ENCODE data around the gene SUPT6H.

The SUPT6H gene

DNA sequence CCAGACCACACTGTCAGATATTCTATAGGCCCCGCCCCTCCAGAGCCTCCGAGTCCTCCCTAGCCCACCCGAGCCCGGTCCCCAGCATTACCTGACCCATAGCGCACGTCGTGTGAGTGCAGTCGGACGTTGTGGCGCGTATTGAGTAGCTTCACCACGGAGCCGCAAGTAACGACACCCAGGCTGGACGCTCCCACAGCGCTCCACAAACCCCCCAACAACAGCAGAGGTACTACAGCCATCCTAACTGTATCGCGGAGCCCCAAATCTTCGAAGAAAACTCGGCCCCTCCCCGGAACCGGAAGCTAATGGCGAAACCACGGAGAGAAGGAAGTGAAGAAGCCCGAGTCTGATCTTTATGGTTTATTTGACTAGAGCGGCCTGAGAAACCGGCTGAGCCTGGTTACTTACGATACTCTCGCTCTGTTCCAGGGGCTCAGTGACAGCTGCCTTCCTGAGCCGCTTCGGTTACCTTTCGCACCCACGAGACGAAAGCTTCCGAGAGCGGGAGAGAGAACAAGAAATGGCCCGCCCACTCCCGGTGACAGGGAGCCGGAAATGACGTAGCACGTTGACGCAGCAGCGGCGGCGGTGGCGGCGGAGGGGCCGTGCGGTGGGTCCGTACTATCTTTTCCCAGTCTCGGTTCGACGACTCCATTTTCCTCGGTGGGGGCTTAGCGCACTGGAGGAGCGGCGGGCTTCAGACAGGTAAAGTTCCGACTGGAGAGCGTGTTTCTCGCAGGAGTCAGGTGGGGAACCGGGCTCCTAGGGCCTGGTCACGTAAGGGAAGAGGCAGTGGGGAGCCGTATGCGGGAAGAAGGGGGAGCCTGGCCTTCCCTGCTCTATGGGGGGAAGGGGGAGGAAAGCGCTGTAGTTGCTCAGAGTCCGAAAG is at the start of gene SUPT6H, which contains the start of gene SDF2:
SUPT6H (plus strand) TSS at position 571 of the 892 bp plus-strand sequence. CDS start 11,197 bp downstream, outside the sequence.
SDF2 (minus strand) TSS at position 272 of the 892 bp plus-strand sequence; CDS start at position 242, 30 bp downstream.
- DNase-seq: peak; percentile 91

DNA sequence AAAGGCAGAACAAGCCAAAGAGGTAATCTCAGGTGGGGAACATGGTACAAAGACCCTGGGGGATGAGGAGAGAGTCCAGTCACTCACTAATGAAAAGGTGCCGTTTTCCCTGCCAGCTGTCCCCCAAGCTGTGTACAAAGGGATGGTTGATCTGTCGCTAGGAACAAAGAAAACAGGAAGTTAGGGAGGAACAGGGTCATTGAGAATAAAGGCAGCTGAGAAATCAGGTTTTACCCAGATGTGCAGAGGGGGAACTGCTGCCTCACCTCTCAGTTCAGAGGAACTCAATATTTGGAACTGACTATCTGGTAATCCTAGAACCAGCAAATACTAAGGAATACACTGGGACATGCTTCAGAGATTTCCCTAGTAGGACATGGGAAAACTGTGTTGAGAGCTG is 49.5 kb upstream of the SUPT6H start:
- DNase-seq: no peak

DNA sequence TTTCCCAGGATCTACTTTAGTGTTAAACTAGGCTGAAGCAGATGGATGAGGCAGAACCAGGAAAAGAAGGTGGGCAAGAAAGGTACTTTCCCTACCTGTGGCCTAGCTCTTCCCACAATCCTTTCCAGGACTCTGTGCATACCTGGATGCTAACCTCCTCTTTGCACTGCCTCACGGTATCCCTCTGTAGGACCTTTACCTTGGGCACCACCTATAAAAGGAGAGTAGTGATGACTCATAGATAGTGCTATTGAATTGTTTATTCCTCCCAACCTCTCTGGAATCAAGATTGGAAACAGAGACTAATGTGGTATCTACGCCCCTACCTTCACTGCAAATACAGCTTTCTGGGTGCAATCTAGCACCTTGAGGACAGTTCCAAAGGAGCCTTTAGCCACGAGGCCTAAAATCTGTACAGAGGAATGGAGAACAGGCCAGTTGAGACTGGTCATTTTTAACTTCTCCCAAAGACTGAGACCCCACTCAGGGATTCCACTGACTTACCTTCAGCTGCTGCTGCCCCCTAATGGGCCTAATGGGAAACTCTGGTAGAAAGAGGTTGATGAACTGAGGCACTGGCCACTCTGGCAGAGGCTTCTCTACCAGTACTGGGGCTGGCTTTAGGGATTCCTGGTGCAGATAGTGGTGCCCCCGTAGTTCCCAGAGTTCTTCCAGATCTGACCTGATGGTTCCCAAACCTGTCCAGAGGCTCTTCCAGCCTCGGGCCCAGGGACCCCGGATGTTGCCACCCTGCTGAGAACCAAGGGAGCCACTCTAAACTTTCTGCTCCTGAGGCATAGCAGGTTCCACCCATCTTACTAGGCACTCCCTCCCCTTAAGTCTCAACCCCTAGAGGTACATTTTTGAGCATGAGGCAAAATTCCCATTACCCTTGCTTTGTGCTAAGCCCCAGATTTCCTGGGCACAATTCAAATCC is 48.8 kb upstream of the SUPT6H start:
- peak; percentile 24 for DNase-seq

DNA sequence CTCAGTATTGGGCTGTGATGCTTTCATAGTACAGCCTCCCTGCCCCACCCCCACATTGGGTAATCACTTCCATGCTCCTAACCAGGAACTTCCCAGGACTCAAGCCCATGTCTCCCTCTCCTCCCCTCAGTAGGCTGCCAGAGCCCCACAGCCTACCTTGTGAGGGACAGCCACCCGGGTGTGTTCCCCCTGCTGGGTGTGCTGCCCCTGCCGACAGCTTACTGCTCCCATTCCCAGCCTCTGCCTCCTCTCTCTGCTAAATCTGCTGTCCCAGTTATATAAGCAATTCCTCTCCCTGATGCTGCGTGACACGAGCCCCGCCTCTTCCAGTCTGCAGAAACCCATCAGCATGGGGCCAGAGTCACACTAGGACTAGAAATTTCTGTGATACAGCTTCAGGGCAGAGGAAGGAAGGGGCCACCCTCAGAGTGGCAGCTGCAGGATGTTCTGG is 48.0 kb upstream of the SUPT6H start, which contains the start of gene RSKR:
RSKR (minus strand) TSS at position 255 of the 451 bp plus-strand sequence; CDS start at position 231, 24 bp downstream.
- no peak for DNase-seq

DNA sequence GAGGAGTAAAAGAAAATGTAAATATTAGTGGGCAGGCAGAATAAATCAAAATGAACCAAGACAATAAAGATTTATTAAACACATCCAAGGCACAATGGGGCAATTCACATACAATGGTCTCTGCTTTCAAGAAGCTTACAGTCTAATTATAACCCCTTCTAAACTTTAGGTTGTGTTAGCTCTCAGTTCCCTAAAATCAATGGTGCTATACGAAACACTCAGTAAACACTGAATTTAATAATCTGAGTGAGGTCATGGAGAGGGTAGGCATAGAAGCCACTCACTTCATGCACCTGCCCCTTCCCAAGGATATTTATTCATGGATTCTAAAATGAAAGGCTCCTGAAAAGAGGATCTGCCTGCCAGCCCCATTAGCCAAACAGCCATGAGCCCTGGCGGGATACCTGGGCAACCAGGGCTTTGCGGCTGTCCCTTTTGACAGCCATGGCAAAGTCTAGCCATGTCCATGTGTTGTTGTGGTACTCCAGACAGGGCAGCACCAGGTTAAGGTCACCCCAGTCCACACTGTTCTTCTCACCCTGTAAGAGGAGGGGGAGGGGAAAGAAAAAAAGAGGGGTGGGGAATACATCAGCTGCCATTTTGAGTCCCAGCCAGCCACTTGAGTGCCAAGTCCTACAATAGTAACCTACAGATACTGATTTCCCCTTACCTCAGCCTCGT is 46.6 kb upstream of the SUPT6H start:
- no peak for DNase-seq

DNA sequence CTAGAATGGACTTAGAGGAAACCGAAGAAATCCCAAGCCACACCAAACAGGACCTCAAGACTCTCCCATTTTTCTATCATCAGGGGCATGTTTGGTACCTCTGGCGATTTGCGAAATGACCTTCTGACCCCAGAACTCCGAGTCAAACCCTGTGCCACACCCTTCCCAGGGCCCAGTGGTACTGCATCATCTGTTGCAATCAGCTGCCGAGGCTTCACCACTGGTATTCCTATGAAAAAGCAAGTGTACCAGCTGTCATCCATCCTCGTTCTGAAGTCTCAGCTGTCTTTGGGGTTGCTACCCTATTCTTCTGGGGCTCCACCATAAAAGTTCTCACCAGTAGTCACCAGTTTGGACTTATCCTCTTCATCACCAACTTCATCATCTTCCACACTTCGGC is 45.7 kb upstream of the SUPT6H start:
- no peak for DNase-seq

DNA sequence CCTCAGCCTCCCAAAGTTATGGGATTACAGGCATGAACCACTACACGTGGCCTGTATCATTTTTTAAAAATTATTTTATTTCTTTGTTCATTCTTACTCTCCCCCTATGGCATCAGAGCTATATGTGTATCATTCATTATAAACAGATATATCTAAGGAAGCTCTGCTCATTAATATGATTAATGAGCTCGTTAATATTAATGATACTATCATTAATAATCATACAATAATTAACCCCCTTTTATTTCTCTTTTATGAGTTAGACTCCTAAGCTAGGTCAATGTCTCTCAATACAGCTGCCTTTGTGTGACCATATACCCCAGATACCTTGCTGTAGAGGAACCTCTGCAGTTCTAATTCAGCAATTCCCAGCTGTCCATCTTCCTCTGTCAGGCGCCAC is 43.5 kb upstream of the SUPT6H start:
- no peak for DNase-seq

DNA sequence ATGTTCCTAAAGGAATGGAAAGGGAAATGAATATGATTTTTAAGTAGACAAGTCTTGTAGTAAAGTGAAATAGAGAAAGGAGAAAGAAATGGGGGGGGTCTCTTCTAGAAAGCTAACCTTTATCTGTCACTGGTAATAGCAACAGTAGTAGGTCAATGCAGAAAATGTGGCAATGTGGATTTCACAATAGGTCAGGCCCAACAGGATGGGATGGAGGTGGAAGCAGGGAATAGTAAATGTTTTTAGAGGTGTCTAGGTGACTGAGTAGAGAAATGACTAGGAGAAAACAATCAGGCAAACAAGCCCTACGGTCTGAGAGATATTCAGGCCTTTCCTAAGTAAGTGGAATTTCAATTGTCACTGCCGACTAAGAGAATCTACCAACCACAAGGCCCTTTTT is 42.0 kb upstream of the SUPT6H start:
- no peak for DNase-seq

DNA sequence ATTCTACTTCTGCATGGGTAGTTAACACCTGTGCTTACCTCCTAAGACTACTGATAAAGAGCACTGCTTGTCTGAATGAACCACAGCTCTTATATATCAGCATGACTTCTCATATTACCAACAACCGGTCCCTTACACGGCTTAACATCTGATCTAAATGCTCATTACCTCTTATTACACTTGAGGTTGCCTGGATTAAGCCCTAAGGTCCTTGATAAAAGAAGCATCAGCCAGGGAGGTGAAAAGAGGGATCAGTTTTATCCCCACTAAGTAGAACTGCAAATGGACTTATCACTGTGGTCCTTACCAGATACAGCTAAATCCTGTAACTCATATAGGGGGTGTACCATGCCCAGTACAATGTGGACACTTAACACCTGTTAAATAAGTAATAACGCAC is 39.8 kb upstream of the SUPT6H start:
- no peak for DNase-seq

DNA sequence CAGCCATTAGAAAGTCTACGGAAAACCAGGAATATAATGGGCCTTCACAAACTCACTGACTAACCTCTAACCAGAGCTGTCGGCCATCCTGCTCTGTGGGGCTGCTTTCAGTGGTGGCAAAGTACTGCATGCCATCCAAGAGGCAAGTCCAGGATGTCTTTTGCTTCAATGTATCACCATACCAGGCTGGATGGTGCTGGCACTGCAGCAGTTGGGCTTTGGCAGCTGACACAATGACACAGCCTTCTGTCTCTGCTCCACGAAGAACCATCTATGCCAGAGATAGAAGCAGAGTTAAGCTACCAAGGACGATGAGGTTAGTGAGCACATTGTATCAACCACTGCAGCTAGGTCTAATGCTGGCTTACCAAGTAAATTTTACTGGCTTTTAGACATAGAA is 38.3 kb upstream of the SUPT6H start:
- no peak for DNase-seq

DNA sequence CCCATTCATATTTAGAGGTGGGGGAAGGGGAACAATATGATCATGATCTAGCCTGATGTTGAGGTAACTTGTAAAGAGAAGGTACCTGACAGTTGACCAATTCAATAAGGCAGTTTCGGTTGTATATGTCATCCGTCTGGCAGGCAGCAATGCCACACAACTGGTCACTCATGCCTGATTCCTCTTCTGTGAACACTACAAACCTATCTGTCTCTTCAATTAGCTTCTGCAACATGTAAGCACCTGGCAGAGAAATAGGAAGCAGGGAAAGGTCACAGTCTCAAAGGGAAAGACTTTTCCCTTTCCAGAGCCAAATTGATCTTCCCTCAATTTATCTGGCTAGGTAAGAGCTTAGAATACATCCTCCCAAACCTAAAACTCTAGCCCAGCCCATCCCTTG is 37.9 kb upstream of the SUPT6H start:
- no peak for DNase-seq

DNA sequence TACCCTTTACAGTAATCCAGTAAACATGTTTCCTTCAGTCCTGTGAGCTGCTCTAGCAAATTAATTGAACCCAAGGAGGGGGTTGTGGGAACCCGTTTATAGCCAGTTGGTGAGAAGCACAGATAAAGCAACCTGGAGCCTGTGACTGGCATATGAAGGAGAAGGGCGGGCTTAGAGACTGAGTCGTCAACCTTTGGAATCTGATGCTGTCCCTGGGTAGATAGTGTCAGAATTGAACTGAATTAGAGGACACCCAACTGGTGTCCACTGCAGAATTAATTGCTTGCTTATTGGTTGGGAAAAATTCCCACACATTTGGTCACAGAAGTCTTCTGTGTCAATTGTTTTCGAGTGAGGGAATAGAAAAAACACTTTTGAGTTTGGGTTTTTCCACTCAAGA is 35.2 kb upstream of the SUPT6H start:
- no peak for DNase-seq

DNA sequence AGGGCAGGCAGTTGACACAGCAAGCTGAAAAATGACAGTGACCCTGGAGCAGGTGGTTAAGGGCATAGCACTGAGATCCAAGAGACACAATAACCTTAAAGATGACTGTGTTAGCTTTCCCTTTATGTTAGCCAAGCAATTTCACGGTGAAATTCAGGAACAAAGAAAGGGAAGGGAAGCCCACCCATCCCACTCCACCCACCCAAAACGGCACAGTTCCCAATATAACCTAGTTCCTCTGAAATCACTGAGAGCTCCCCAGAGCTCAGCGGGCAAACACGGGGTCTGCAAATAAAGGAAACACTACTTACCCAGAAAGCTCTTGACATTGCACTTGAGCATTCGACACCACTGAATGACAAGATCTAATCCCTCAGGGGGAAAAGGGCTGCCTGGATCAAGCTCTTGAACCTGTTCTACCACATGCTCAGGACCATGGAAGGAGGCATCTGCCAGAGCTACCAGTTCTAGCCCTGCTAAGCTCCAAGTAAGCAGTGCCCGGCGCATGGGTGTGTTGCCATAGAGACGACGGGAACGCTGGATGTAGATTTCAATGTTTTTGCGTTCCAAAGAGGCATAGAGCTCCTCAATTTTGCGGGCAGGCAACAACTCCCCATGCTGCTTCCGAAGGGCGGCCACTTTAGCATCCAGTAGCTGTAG is 27.7 kb upstream of the SUPT6H start:
- peak; percentile 38 for DNase-seq

DNA sequence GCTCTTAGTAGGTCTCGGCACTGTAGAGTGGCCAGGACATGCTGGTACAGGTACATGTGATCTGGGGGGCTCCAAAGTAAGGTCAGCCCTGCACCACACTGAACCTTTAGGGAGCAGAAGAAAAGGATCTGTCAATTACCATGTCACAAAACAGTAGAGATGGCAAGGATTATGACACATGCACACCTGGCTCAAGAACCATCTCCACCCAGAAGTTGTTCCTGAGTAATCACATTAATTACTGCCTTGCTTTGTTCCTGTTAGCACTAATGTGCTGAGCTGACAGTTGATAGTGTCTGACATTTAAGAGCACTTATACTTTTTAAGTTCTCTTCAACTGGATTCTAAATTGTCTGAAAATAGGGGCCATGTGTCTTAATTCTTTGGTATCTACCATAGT is 26.5 kb upstream of the SUPT6H start:
- no peak for DNase-seq

DNA sequence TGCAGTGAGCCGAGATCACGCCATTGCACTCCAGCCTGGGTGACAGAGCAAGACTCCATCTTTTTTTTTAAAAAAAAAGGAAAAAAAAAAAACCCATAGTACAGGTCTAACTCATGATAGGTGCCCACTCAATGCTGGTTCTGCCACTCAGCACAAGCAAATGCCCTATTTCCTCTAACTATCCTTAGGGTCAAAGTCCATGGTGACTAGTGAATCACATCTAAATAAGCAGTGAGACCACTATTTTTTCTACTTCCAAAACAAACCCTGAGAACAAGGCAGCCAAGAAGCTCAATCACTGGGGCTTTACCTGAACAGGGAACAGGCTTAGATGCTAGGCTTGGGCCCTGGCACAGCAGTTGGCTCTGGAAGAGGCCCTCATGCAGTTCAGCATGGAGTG is 20.4 kb upstream of the SUPT6H start:
- DNase-seq: no peak

DNA sequence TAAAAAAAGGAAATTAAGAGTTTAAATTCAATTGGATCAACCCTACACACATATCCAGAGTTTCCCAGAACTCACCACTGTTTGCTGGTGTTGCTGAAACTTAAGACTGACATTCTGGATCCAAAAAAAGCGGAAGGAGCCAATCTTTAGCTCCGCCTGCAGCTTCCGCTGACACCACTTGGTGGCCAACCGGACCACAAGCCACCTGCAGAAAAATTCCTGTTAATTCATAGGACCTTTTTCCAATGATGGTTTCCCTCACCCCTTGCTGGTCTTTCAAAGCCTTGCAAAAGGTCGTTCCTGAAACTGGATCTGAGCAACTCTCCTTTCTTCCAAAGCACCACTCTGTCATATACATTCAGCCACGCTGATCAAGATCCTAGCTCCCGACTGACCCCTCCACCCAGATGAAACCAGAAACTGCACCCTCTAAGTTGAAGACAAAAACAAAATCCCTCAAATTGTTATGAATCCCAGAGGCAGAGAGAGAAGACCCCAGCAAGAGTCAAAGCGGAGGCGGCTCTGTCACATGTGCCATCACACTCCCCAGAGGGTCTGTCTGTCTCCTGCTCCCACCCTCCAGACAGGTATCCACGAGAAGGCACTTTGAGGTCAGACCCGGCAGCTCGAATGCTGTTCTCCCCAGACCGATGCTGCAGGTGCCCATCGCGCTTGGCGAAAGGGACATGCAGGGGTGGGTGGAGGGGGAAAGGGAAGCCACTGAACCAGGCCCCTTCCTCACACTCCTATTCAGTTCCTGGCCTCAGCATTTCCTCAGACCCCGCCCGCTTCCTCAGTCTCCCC is 17.8 kb upstream of the SUPT6H start:
- peak; percentile 35 for DNase-seq

DNA sequence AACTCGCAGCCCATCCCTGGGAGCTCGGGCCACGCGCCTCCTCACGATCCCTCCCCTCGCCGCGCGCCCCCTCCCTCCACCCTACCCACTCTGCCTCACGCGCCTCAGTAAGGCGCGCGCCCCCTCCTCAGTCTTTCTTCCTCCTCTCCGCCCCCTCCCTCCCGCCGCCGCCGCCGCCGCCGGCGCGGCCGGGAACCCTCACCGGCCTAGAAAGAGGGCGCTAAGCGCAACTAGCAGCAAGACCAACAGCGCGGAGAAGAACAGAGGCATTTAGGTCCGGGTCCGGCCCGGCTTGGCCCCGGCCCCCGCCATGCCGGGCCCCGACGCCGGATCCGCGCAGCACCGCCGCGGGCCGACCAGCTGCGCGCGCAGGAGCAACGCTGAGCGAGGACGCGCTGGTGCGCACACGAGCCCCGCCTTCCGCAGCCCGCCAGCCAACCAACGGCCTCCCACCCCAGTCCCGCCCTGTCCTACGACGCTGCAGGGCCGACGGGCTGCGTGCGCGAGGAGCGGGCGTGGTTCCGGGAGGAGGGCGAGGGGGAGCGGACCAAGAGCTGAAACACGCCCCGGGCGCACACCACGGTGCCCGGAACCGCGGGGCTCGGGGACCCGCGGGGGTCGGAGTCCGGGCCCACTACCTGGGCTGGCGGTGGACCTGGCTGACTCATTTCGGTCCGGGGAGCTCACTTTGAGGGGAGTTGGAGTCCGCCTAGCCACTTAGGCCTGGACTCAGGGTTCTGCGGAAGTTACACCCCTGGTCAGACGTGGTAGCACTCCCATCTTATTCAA is 17.0 kb upstream of the SUPT6H start, which contains the start of gene BLTP2:
BLTP2 (minus strand) TSS at position 372 of the 789 bp plus-strand sequence; CDS start at position 270, 102 bp downstream.
- DNase-seq: peak; percentile 97

DNA sequence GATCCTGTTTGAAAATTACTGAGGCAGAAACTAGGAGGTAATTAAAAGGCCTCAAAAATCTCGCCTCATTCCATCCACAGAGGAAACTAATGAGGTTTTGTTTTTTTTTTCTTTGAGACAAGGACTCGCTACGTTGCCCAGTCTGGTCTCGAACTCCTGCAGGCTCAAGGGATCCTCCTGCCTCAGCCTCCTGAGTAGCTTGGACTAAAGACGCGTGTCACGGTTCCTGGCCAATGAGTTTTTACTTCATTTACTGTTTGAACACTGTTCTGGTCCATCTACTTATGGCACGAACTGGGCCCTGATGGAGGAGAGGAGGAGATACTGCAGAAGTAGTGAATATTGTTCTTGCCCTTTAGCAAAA is 16.4 kb upstream of the SUPT6H start:
- DNase-seq: no peak

DNA sequence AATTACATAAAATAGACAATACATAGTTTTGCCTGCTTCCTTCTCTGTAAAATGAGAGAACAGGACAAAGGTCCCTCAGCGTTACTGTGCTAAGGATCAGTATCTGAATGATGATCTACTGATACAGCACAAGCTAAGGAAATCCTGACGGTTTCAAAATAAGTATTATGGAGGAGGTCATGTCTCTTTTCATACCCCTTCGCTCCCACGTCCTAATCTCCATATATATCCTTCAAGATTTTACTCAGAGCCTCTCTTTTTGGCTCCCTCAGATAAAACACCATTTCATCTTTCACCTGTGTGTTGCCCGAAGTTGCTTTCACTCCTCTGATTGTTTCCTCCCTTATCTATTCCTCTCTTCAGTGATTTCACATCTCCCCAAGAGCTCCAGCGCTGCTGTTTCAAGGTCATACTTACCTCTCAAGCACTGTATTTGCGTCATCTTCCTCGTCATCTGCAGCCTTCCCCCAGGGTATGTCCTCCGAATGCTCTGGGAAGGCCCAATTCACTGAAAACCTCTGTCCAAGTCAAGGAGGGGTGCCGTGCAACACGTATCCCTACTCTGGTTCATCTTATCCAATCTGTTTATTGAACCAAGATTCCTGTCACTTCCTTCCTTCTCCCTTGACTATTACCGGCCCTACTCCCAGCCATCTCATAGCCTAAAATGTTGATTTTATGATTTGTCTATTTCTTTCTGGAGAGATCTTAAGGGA is 15.8 kb upstream of the SUPT6H start:
- no peak for DNase-seq

DNA sequence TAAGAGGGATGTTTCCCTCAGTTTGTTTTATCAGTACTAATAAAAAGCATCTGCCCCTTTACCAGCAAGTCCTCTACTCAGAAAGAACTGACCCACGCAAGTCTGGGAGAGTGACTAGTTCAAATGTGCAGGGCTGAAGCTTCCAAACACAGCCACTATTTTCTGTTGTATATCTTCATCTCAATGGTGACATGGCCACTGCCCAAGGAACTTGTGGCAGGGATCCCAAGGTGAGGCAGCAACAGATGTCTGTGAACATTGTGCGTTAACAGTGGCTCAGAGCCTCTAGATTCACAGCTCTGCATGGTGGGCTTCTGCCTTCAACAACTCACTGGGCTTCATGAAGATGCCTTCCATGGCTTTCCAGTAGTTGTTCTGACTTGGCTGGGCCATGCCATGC is 13.3 kb upstream of the SUPT6H start:
- no peak for DNase-seq
